ENCODE results near the gene PPM1M.

The PPM1M gene

GRCh38 chr3:52245322-52246263 lies at the start of gene PPM1M:
TSS of gene PPM1M (plus strand) at chr3:52245759. CDS start at chr3:52245825, 66 bp downstream.
- Mint-ChIP-seq H3K4me1 (ENCODE audit: low read depth) (peaks cover 63% of the 10 kb centered on the region), H3K27me3 (ENCODE audit: low read depth) (no peaks in the 10 kb centered on the region), H3K4me3 (peak within 1 kb of the TSS; percentile 90), H3K27ac (peak within 1 kb of the TSS; percentile 83), H3K36me3 (ENCODE audit: low read depth) (peaks cover 45% of the 10 kb centered on the region), H3K9me3 (no peaks in the 10 kb centered on the region)
- peak; percentile 54 for DNase-seq (ENCODE audit: low spot score)

GRCh38 chr3:52195823-52196331 lies 49.7 kb upstream of the PPM1M start:
- Mint-ChIP-seq H3K36me3 (ENCODE audit: low read depth) (peaks cover 18% of the 10 kb centered on the region), H3K4me1 (ENCODE audit: low read depth) (peaks cover 32% of the 10 kb centered on the region), H3K9me3 (no peaks in the 10 kb centered on the region), H3K27ac (no peak overlapping the region), H3K4me3 (no peak overlapping the region), H3K27me3 (ENCODE audit: low read depth) (peaks cover 2% of the 10 kb centered on the region)
- DNase-seq (ENCODE audit: low spot score) = no peak

GRCh38 chr3:52196977-52197376 lies 48.6 kb upstream of the PPM1M start:
- Mint-ChIP-seq H3K27ac (peak overlapping the region; percentile 89), H3K36me3 (ENCODE audit: low read depth) (peaks cover 29% of the 10 kb centered on the region), H3K27me3 (ENCODE audit: low read depth) (peaks cover 2% of the 10 kb centered on the region), H3K4me3 (peak overlapping the region; percentile 99), H3K9me3 (no peaks in the 10 kb centered on the region), H3K4me1 (ENCODE audit: low read depth) (peaks cover 43% of the 10 kb centered on the region)
- no peak for DNase-seq (ENCODE audit: low spot score)

- H3K27ac Mint-ChIP-seq = peak overlapping the region; percentile 89
- H3K36me3 Mint-ChIP-seq (ENCODE audit: low read depth) = peaks cover 34% of the 10 kb centered on the region
- H3K27me3 Mint-ChIP-seq (ENCODE audit: low read depth) = peaks cover 1% of the 10 kb centered on the region
- DNase-seq (ENCODE audit: low spot score) = no peak
- peak overlapping the region; percentile 99 for H3K4me3 Mint-ChIP-seq
- peaks cover 45% of the 10 kb centered on the region for H3K4me1 Mint-ChIP-seq (ENCODE audit: low read depth)
- H3K9me3 Mint-ChIP-seq = no peaks in the 10 kb centered on the region
These were observed 48.1 kb upstream of the PPM1M start for GRCh38 chr3:52197499-52197841.

DNA sequence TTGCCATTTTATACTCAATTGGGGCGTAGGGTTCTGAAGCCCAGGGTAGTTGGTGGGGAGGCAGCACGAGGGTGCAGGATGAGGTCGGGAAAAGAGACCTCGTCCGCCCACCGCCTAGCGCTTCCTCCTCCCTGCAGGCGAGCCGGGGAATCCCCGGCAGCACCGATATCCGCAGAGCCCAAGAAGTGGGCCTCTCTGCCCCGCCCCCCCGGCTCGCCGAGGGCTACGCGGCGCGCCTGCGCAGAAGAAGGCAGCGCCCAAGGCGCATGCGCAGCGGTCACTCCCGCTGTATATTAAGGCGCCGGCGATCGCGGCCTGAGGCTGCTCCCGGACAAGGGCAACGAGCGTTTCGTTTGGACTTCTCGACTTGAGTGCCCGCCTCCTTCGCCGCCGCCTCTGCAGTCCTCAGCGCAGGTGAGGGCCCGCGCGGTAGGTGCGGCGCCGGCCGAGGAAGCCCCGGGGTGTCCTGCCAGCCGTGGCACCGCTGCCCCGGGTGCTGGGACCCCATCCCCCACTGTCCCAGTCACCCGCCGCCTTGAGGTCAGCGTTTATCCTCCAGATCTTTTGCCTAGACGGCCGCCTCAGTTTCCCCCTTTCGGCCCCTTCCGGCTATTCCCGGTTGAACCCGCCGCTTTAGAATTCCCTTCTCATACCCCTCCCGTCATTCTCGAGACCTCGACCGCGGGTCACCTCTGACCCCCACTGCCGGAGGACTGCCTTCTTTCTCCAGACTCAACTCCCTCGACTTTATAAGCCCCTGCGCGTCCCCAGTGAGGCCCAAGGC lies 47.5 kb upstream of the PPM1M start, which contains the start of gene ALAS1:
Gene ALAS1 (plus strand): TSS at position 319 of the 784 bp plus-strand sequence. CDS start 1,082 bp downstream, outside the sequence.
- Mint-ChIP-seq H3K4me3 (peak within 1 kb of the TSS; percentile 99), H3K36me3 (ENCODE audit: low read depth) (peaks cover 38% of the 10 kb centered on the region), H3K27ac (peak within 1 kb of the TSS; percentile 94), H3K27me3 (ENCODE audit: low read depth) (no peaks in the 10 kb centered on the region), H3K4me1 (ENCODE audit: low read depth) (peaks cover 50% of the 10 kb centered on the region), H3K9me3 (no peaks in the 10 kb centered on the region)
- DNase-seq (ENCODE audit: low spot score) = peak; percentile 97

DNA sequence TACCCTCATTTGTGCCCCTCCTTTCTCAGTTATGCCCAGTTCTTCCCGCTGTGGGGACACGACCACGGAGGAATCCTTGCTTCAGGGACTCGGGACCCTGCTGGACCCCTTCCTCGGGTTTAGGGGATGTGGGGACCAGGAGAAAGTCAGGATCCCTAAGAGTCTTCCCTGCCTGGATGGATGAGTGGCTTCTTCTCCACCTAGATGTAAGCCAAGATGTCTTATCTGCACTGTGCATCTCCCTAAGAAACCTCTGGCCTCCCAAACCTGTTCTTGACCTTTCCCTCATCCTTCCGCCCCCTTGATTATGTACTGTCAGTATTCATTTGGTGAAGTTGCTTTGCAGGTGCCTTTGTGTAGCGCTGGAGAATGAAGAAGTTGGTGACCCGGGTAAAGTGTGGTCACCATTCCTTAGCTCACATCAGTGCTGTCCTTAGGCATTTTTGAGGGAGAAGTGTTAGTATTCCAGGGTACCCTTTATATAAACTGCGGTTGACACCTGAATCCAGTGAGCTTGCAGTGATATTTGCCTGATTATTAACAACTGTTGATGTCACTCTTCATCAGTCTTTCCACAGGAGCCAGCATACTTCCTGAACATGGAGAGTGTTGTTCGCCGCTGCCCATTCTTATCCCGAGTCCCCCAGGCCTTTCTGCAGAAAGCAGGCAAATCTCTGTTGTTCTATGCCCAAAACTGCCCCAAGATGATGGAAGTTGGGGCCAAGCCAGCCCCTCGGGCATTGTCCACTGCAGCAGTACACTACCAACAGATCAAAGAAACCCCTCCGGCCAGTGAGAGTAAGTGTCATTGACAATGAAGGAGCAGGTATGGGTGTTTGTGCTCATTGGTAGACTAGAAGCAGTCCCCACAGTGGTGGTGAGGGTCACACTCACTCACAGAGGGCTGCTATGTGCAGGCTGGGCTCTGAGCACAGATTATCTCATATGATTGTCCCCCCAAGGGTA lies 46.6 kb upstream of the PPM1M start:
- peak overlapping the region; percentile 94 for H3K27ac Mint-ChIP-seq
- H3K9me3 Mint-ChIP-seq = no peaks in the 10 kb centered on the region
- peak overlapping the region; percentile 99 for H3K4me3 Mint-ChIP-seq
- no peak for DNase-seq (ENCODE audit: low spot score)
- peaks cover 46% of the 10 kb centered on the region for H3K36me3 Mint-ChIP-seq (ENCODE audit: low read depth)
- H3K4me1 Mint-ChIP-seq (ENCODE audit: low read depth) = peaks cover 50% of the 10 kb centered on the region
- H3K27me3 Mint-ChIP-seq (ENCODE audit: low read depth) = no peaks in the 10 kb centered on the region

GRCh38 chr3:52200981-52201679 lies 44.4 kb upstream of the PPM1M start:
- H3K27me3 Mint-ChIP-seq (ENCODE audit: low read depth) = no peaks in the 10 kb centered on the region
- H3K4me1 Mint-ChIP-seq (ENCODE audit: low read depth) = peaks cover 58% of the 10 kb centered on the region
- peak overlapping the region; percentile 16 for H3K27ac Mint-ChIP-seq
- DNase-seq (ENCODE audit: low spot score) = no peak
- no peak overlapping the region for H3K4me3 Mint-ChIP-seq
- H3K36me3 Mint-ChIP-seq (ENCODE audit: low read depth) = peaks cover 68% of the 10 kb centered on the region
- H3K9me3 Mint-ChIP-seq = no peaks in the 10 kb centered on the region

DNA sequence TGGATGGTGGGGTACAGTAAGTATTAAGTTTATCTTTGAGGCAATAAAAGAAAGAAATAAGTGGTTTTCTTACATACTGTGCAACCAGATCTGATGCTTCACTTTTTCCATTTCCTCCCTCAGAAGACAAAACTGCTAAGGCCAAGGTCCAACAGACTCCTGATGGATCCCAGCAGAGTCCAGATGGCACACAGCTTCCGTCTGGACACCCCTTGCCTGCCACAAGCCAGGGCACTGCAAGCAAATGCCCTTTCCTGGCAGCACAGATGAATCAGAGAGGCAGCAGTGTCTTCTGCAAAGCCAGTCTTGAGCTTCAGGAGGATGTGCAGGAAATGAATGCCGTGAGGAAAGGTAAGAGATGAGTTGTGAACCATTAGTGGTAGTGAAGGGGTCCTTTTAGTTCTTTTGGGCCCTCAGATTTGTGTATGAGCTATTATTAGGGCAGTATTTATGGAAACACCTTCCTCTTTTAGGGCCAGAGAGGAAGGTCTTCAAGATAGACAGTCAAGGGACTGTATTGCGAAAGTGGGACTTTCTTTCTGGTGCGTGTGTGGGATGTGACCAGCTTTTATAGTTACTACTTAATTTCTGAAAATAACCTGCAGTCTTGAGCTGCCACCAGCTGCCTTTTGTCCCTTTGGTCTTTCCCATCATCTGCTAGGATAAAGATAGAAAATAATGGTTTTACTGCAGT lies 43.0 kb upstream of the PPM1M start:
- H3K9me3 Mint-ChIP-seq = no peaks in the 10 kb centered on the region
- no peak for DNase-seq (ENCODE audit: low spot score)
- H3K27me3 Mint-ChIP-seq (ENCODE audit: low read depth) = no peaks in the 10 kb centered on the region
- peaks cover 80% of the 10 kb centered on the region for H3K36me3 Mint-ChIP-seq (ENCODE audit: low read depth)
- H3K4me1 Mint-ChIP-seq (ENCODE audit: low read depth) = peaks cover 50% of the 10 kb centered on the region
- no peak overlapping the region for H3K4me3 Mint-ChIP-seq
- H3K27ac Mint-ChIP-seq = peak overlapping the region; percentile 56

DNA sequence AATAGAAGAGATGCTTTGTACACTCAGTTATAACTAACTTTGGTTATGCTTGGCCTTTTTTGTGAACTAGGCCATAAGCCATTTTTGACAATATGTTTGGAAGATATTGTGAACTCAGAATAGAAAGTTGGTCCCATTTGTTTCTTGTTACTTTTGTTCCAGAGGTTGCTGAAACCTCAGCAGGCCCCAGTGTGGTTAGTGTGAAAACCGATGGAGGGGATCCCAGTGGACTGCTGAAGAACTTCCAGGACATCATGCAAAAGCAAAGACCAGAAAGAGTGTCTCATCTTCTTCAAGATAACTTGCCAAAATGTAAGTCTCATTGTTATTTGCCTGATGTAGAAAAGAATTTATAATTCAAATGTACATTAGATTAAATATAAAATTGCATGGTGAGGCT lies 41.9 kb upstream of the PPM1M start:
- H3K27me3 Mint-ChIP-seq (ENCODE audit: low read depth) = no peaks in the 10 kb centered on the region
- peaks cover 44% of the 10 kb centered on the region for H3K4me1 Mint-ChIP-seq (ENCODE audit: low read depth)
- no peak overlapping the region for H3K4me3 Mint-ChIP-seq
- H3K27ac Mint-ChIP-seq = no peak overlapping the region
- H3K36me3 Mint-ChIP-seq (ENCODE audit: low read depth) = peaks cover 89% of the 10 kb centered on the region
- no peak for DNase-seq (ENCODE audit: low spot score)
- no peaks in the 10 kb centered on the region for H3K9me3 Mint-ChIP-seq

GRCh38 chr3:52204337-52205073 lies 41.1 kb upstream of the PPM1M start:
- Mint-ChIP-seq H3K4me1 (ENCODE audit: low read depth) (peaks cover 37% of the 10 kb centered on the region), H3K4me3 (no peak overlapping the region), H3K27ac (no peak overlapping the region), H3K36me3 (ENCODE audit: low read depth) (peaks cover 88% of the 10 kb centered on the region), H3K27me3 (ENCODE audit: low read depth) (no peaks in the 10 kb centered on the region), H3K9me3 (no peaks in the 10 kb centered on the region)
- DNase-seq (ENCODE audit: low spot score) = peak; percentile 23

DNA sequence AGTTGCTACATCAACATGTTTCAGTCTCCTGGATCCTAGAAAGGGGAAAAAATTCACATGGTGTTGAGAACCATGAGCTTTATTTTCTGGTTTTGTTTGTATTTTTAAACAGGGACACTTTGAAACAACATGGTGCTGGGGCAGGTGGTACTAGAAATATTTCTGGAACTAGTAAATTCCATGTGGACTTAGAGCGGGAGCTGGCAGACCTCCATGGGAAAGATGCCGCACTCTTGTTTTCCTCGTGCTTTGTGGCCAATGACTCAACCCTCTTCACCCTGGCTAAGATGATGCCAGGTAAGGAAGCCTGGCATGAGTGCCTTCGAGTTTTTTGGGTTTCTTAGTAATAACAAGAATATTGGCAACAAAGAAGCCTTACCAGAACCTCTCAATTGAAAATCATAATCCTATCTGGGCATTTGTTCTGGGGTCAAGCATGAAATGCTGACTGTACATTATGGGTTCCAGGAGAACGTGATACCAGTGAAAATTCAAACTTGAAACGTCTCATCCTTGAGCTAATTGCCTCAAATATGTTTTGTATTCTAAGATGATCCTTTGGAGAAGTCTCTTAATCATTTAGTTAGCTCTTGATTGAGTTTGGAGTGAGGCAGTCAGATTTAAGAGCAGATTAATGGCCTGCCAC lies 39.7 kb upstream of the PPM1M start:
- Mint-ChIP-seq H3K27me3 (ENCODE audit: low read depth) (no peaks in the 10 kb centered on the region), H3K27ac (peak overlapping the region; percentile 36), H3K9me3 (no peaks in the 10 kb centered on the region), H3K4me3 (no peak overlapping the region), H3K4me1 (ENCODE audit: low read depth) (peaks cover 31% of the 10 kb centered on the region), H3K36me3 (ENCODE audit: low read depth) (peaks cover 92% of the 10 kb centered on the region)
- DNase-seq (ENCODE audit: low spot score) = no peak
